Measurements from ENCODE around the gene ZNF337. TPM values are rescaled to one million over a fixed set of nuclear protein-coding genes. Genes with fewer than 3 reads are reported as not detected.
A peak's percentile ranks its signal among the peaks of the same experiment; 100 is the strongest.

ZNF337 gene
- total RNA-seq (1 to 10 TPM; 4.4 to 8.7 (median 5.6) TPM), polyA plus RNA-seq (10 to 100 TPM; 10.1 to 20.6 TPM)

GRCh38 chr20:25696371-25697131, at the start of gene ZNF337:
TSS of gene ZNF337 (minus strand) at chr20:25696853. CDS start at chr20:25686417, 10,436 bp downstream.
- FAIRE-seq (no peak), DNase-seq (peak; percentile 94 to 98 (median 96))
- intact Hi-C loops (cut with DNase I): no loop called here

GRCh38 chr20:25745738-25746137, 49.1 kb upstream of the ZNF337 start:
- Histone ChIP-seq H3K36me3 (no peaks in the 10 kb centered on the region), H3K4me1 (no peaks in the 10 kb centered on the region), H3K9me3 (no peaks in the 10 kb centered on the region), H3K4me3 (no peak overlapping the region), H3K27ac (no peak overlapping the region), H3K27me3 (no peaks in the 10 kb centered on the region)
- DNase-seq: no peak
- 94 to 100% methylated on average over 1 of the region's 1 CpG for WGBS, 2 donors
- no peak for FAIRE-seq
- no peak for ATAC-seq
- intact Hi-C loops (cut with DNase I): no loop called here
- TF ChIP-seq CTCF (IDR thresholded peaks at IDR 0.05): no peak

More at GRCh38 chr20:25696371-25697131, at the start of gene ZNF337:
- Histone ChIP-seq H3K36me3 (no peaks in the 10 kb centered on the region), H3K9me3 (no peaks in the 10 kb centered on the region), H3K4me1 (peaks cover 0 to 4% (median 3%) of the 10 kb centered on the region in 3 donors), H3K27ac (peak within 1 kb of the TSS; percentile 77 to 92 (median 85)), H3K4me3 (peak within 1 kb of the TSS; percentile 80 to 93 (median 88)), H3K27me3 (no peaks in the 10 kb centered on the region)
- peak; percentile 99 to 100 (median 99) for ATAC-seq
- 0 to 1% methylated on average over 60 to 82 of the region's 82 CpGs for WGBS, 2 donors
- no peak for TF ChIP-seq CTCF (IDR thresholded peaks at IDR 0.05)

DNA sequence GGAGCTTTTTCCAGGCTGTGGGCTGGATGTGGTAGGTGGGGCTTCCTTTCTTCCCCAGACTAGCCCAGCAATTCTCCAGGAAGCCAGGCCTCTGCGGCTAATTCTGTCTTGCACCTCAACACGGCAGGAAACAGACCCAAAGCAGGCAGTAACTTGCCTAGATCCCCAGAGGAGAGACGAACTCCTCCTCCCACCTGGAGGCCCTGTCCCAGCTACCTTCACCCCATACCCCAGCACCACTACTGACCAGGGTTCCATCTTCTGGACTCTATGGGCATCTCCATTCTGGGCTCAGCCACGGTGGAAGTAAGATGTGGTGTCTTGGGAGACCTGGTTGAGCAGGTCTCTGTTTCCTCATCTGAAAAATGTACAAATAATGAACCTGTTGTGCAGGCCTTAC, 48.4 kb upstream of the ZNF337 start:
- FAIRE-seq (no peak), ATAC-seq (no peak), DNase-seq (no peak)
- WGBS, 2 donors: 80 to 85% methylated on average over 4 of the region's 4 CpGs
- no peak overlapping the region for H3K27ac ChIP-seq
- H3K4me1 ChIP-seq: no peaks in the 10 kb centered on the region
- H3K9me3 ChIP-seq: no peaks in the 10 kb centered on the region
- H3K36me3 ChIP-seq: no peaks in the 10 kb centered on the region
- no peak for TF ChIP-seq CTCF (IDR thresholded peaks at IDR 0.05)
- no peak overlapping the region for H3K4me3 ChIP-seq
- no peaks in the 10 kb centered on the region for H3K27me3 ChIP-seq
- intact Hi-C loops (cut with DNase I): no loop called here

- WGBS, 2 donors: 94 to 100% methylated on average over 2 of the region's 2 CpGs
- no peaks in the 10 kb centered on the region for H3K4me1 ChIP-seq
Observed at GRCh38 chr20:25744261-25744660, 47.6 kb upstream of the ZNF337 start.

More at GRCh38 chr20:25744261-25744660, 47.6 kb upstream of the ZNF337 start:
- Histone ChIP-seq H3K27ac (no peak overlapping the region), H3K27me3 (no peaks in the 10 kb centered on the region), H3K36me3 (no peaks in the 10 kb centered on the region), H3K4me3 (no peak overlapping the region), H3K9me3 (no peaks in the 10 kb centered on the region)
- intact Hi-C loops (cut with DNase I): no loop called here
- DNase-seq (no peak), FAIRE-seq (no peak), ATAC-seq (no peak)
- no peak for TF ChIP-seq CTCF (IDR thresholded peaks at IDR 0.05)
